ENCODE results near the gene MYO5B.

Gene MYO5B

GRCh38 chr18:50104421-50104820 lies 90.5 kb downstream of the MYO5B start:
- TF ChIP-seq CTCF (IDR thresholded peaks at IDR 0.05; ENCODE audit: low read depth, low read length, poor library complexity, severe bottlenecking) = no peak
- Histone ChIP-seq H3K4me2 (ENCODE audit: low read length) (no peak overlapping the region), H3K4me1 (ENCODE audit: control insufficient read depth, low read length) (no peaks in the 10 kb centered on the region), H3F3A (ENCODE audit: control insufficient read depth, insufficient read depth) (no peaks in the 10 kb centered on the region), H4K20me1 (ENCODE audit: control insufficient read depth, insufficient read depth, low read depth, low read length) (no peaks in the 10 kb centered on the region), H3K27ac (ENCODE audit: low read depth, low read length) (no peak overlapping the region), H3K4me3 (ENCODE audit: low read length) (no peak overlapping the region), H3K27me3 (ENCODE audit: control insufficient read depth, low read length) (no peaks in the 10 kb centered on the region), H3K9me2 (replicated peaks; ENCODE audit: control insufficient read depth, low read length) (no peaks in the 10 kb centered on the region), H3K36me3 (ENCODE audit: control insufficient read depth, low read length) (no peaks in the 10 kb centered on the region), H3K9me3 (ENCODE audit: control insufficient read depth, insufficient read depth, low read length) (no peaks in the 10 kb centered on the region), H3K79me2 (ENCODE audit: control insufficient read depth, low read length) (no peaks in the 10 kb centered on the region)

- H3K79me2 ChIP-seq (ENCODE audit: control insufficient read depth, low read length) = no peaks in the 10 kb centered on the region
- peaks cover 3% of the 10 kb centered on the region; the same call in 1 of the 2 replicates for H3K27me3 ChIP-seq (ENCODE audit: control insufficient read depth, low read length)
- H3K4me3 ChIP-seq (ENCODE audit: low read length) = no peak overlapping the region
- no peaks in the 10 kb centered on the region for H3K36me3 ChIP-seq (ENCODE audit: control insufficient read depth, low read length)
- no peak overlapping the region for H3K27ac ChIP-seq (ENCODE audit: low read depth, low read length)
- H4K20me1 ChIP-seq (ENCODE audit: control insufficient read depth, insufficient read depth, low read depth, low read length) = no peaks in the 10 kb centered on the region
- no peak overlapping the region for H3K4me2 ChIP-seq (ENCODE audit: low read length)
- no peaks in the 10 kb centered on the region for H3K9me2 ChIP-seq (replicated peaks; ENCODE audit: control insufficient read depth, low read length)
- TF ChIP-seq CTCF (IDR thresholded peaks at IDR 0.05; ENCODE audit: low read depth, low read length, poor library complexity, severe bottlenecking) = no peak
- TF ChIP-seq EZH2phosphoT487 (IDR thresholded peaks at IDR 0.05; ENCODE audit: borderline replicate concordance, low read length) = no peak
- H3F3A ChIP-seq (ENCODE audit: control insufficient read depth, insufficient read depth) = no peaks in the 10 kb centered on the region
- H3K9me3 ChIP-seq (ENCODE audit: control insufficient read depth, insufficient read depth, low read length) = no peaks in the 10 kb centered on the region
- no peaks in the 10 kb centered on the region for H3K4me1 ChIP-seq (ENCODE audit: control insufficient read depth, low read length)
Measured at GRCh38 chr18:50099725-50100407, 95.1 kb downstream of the MYO5B start.

- H3K9me2 ChIP-seq (replicated peaks; ENCODE audit: control insufficient read depth, low read length) = no peaks in the 10 kb centered on the region
- no peaks in the 10 kb centered on the region for H3F3A ChIP-seq (ENCODE audit: control insufficient read depth, insufficient read depth)
- no peak overlapping the region for H3K4me2 ChIP-seq (ENCODE audit: low read length)
- H3K27me3 ChIP-seq (ENCODE audit: control insufficient read depth, low read length) = peaks cover 3% of the 10 kb centered on the region; the same call in 1 of the 2 replicates
- H3K4me3 ChIP-seq (ENCODE audit: low read length) = no peak overlapping the region
- H4K20me1 ChIP-seq (ENCODE audit: control insufficient read depth, insufficient read depth, low read depth, low read length) = no peaks in the 10 kb centered on the region
- H3K36me3 ChIP-seq (ENCODE audit: control insufficient read depth, low read length) = no peaks in the 10 kb centered on the region
- H3K4me1 ChIP-seq (ENCODE audit: control insufficient read depth, low read length) = no peaks in the 10 kb centered on the region
- no peaks in the 10 kb centered on the region for H3K9me3 ChIP-seq (ENCODE audit: control insufficient read depth, insufficient read depth, low read length)
- no peak overlapping the region for H3K27ac ChIP-seq (ENCODE audit: low read depth, low read length)
- H3K79me2 ChIP-seq (ENCODE audit: control insufficient read depth, low read length) = no peaks in the 10 kb centered on the region
- TF ChIP-seq EZH2phosphoT487 (IDR thresholded peaks at IDR 0.05; ENCODE audit: borderline replicate concordance, low read length) (no peak), CTCF (IDR thresholded peaks at IDR 0.05; ENCODE audit: low read depth, low read length, poor library complexity, severe bottlenecking) (no peak)
Measured at GRCh38 chr18:50097702-50098101, 97.2 kb downstream of the MYO5B start.

Measured in DOHH2 (cell line).